NCI-H69 (cell line): Measurements from ENCODE around the gene MAN1C1.
A peak's percentile ranks its signal among the peaks of the same experiment; 100 is the strongest.

Experiments used
- DNase-seq: peaks from one replicate; lab custom pipeline; 2025; lab: John Stamatoyannopoulos, UW

MAN1C1 gene

GRCh38 chr1:25616095-25616986 is at the start of gene MAN1C1:
Gene MAN1C1, plus strand, starts transcription at chr1:25616791. Its CDS starts 1,007 bp downstream, at chr1:25617798.
- DNase-seq: peak; percentile 94

DNA sequence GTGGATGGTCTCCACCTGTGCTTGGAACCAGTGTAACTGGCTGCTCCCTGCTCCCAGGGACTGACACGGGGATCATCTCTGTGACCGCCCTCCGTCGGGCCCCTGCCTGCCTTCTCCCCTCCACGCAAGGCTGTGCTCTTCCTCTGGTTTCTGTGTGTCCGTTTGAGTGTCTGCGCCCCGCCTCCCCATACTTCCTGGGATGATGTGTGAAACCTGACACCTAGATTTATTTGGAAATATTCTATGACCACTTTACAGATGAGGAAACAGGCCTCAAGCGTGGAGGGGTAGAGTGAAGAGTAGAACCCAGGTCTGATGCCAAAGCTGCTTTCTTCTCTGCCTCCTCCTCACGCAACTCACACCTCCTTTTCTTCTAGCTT is 48.9 kb upstream of the MAN1C1 start:
- no peak for DNase-seq

DNA sequence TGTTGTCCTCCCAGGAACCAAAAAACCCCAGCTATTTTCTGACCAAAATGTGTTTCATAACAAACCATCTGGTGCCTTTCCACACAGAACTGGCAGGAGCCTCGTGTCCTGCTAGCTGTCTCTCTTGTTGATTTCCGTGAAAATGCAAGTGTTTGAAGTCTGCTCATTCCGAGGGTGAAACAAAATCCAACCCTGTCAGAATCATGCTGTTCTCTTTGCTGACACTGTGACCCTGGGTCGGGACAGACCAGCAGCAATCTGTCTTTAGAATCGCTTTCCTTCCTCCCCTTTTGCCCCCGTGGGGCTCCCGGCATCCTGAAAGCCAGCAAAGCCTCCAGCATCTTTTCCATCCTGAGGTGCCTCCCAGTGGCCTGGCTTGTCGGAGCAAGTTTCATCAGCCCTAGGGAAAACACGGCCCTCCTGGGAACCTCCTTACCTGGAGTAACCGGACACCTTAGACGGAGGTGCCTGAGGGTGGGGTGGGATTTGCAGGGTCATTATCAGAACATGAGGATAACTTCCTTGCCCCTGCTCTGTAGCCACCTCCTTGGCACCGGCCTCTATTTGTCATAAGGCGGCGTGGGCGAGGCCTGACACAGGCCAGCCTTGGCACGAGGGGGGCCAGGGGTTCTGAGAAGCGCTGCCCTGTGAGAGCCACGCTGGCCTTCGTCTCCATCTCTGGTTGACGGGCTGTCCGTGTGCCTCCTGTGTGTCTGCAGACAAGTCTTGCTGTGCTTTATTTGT is 48.3 kb upstream of the MAN1C1 start:
- DNase-seq: peak; percentile 86

GRCh38 chr1:25568834-25569596 is 47.6 kb upstream of the MAN1C1 start:
- peak; percentile 52 for DNase-seq

- DNase-seq: peak; percentile 78
These were observed 46.8 kb upstream of the MAN1C1 start for GRCh38 chr1:25569597-25570396.

GRCh38 chr1:25570798-25571521 is 45.6 kb upstream of the MAN1C1 start:
- DNase-seq: no peak

- DNase-seq: no peak
These were observed 45.0 kb upstream of the MAN1C1 start for GRCh38 chr1:25571522-25571970.

GRCh38 chr1:25572107-25572506 is 44.5 kb upstream of the MAN1C1 start:
- DNase-seq: no peak

GRCh38 chr1:25572708-25573590 is 43.6 kb upstream of the MAN1C1 start:
- peak; percentile 60 for DNase-seq

DNA sequence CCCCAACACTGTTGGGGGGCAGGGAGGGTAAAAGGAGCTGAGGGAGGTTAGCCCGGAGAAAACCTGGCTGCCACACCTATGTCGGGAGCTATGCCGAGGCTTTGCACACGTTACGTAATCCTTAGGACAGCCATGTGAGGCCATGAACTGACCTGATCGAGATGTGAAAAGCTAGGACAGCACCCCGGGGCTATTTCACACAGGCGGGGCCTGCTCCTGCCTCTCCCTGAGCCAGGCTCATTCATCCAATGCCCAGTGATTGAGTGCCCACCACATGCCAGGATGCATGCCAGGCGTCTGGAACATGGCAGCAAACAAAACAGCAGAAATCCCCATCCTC is 43.0 kb upstream of the MAN1C1 start:
- peak; percentile 68 for DNase-seq

DNA sequence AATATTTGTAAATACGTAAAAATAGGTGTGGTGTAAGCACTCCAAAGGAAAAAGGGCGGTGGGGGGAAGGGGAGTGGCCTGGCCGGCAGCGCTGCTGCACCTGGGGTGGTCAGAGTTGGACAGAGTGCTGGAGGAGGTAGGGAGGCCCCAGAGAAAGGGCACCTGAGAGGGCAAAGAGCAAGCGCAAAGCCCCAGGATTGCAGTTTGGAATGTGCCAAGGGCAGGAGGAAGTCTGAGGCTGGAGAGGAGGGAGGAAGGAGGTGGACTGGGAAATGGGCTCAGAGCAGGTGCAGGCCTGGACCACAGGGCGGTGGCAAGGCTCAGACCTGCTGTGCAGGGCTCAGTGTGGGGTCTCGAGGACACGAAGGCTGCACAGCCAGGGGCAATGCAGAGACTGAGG is 42.6 kb upstream of the MAN1C1 start:
- peak; percentile 49 for DNase-seq

DNA sequence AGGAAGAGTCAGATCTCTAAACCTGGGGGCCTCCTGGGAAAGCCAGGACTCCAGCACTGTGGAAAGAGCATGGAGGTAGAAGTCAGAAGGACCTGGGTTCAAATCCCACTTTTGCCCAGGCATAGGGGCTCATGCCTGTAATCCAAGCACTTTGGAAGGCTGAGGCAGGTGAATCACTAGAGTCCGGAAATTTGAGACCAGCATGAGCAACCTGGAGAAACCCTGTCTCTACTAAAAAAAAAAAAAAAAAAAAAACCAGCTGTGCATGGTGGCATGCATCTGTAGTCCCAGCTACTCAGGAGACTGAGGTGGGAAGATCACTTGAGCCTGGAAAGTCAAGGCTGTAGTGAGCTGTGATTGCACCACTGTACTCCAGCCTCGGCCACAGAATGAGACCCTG is 41.4 kb upstream of the MAN1C1 start:
- DNase-seq: peak; percentile 10

DNA sequence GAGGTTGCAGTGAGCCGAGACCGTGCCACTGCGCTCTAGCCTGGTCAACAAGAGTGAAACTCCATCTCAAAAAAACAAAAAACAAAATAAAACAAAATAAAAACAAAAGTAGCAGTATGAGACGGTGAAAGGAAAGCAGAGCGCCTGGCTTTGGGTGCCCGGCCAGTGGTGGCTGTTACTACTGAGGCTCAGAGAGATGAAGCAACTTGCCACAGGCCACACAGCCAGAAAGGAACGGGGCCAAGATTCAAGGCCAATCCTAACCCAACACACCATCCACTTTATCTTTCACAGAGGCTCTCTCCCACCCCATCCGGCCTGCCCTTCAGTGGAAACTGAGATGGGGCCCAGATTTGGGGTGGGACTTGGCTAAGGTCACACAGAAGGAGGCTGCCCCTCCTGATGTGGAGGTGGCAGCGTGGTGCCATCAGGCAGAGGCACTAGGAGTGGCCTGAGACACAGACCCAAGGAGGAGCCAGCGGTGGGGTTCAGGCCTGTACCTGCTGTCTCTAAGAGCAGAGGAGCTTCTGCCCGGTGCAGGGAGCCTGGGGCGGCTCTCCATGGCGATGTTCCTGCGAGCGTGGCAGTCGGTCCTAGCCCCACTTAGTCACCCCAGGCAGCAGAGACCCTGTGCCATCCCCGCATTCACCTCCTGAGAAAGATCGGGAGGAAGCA is 40.0 kb upstream of the MAN1C1 start:
- DNase-seq: no peak

GRCh38 chr1:25577134-25577920 is 39.3 kb upstream of the MAN1C1 start:
- DNase-seq: peak; percentile 24

DNA sequence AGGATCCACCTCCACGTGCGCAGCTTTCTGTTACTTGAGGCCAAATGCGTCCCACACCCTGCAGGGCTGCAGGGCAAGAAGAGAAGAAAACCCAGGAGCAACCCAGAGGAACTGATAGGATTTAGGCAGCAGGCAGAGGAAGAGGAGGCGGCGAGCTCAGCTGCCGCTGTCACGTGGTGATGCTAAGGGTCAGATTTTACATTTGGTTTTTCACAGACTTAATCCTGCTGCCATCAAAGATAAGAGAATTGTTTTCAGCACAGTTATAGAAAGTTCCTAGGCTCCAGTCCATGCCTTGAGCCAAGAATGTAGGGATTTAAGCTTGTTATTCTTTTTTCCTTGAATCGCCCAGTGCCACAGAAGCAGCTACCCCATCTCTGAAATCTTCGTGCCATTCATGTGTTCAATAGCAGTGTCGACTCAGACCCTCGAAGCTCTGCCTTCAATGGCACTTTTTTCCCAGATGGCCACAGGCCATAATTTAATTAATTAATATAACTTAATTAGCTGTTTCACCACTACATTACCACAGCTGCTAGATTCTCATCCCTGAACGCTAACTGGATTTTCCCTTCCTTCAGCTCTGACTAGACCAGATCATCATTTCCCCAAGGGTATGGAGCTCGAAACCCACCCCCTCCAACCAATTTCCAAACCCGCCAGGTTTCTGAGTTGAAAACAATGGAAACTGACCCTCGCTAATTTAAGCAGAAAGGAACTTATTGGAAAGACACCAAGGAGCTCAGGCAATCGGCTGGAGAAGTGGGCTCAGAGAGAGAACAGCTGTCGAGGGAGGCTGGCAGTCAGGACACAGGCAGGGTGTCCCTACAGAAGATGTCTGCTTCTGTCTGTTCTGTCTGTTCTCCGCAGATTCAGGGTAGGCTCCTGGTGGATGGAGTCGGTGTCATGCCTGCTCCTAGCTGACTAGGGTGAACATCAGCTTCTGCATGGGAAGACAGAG is 37.0 kb upstream of the MAN1C1 start:
- DNase-seq: no peak

DNA sequence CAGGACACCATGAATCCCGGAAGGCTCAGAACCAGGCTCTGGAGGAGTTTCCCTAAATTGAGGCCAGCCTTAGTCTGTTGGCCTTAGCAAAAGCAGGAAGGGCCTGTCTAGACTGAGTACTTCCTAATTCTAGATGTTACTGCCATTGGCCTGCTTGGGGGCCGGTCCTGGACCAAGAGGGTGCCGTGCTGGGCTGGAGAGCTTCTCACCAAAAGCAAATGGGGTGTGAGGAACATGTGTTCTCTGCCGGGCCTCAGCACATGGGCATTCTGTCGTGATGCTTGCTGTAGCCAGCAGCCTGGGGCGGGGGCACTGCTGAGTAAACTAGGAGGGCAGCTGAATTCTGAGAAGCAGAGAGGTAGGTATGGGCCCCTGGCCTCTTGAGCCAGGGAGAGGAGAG is 35.7 kb upstream of the MAN1C1 start:
- peak; percentile 5 for DNase-seq

- DNase-seq: no peak
These were observed 34.8 kb upstream of the MAN1C1 start for GRCh38 chr1:25581764-25582163.
